Stimulated activated CD8-positive, alpha-beta memory T cell treated with anti-CD3 and anti-CD28 coated beads, Interleukin-15, amount 100 ng/mL, for 24 hours (primary cell): ENCODE measurements around the gene RHOXF2B.
"Not testable (repeated sequence)": the region's sequence is repeated elsewhere in the genome, so short reads cannot be mapped to it uniquely, and the experiment has no call there.

ENCODE experiments used
- DNase-seq: peaks from one replicate; pipeline ENCODE4 v3.0.0-alpha.2; 2020; ENCODE audit warnings: low read depth

Gene RHOXF2B

GRCh38 chrX:120077590-120077989 lies at the start of gene RHOXF2B:
Gene RHOXF2B (minus strand): TSS chrX:120077690. CDS start chrX:120077552, 138 bp downstream.
- DNase-seq, result not testable (repeated sequence)

GRCh38 chrX:120125444-120125843 lies 48.0 kb upstream of the RHOXF2B start:
- no peak for DNase-seq

GRCh38 chrX:120120223-120120622 lies 42.7 kb upstream of the RHOXF2B start:
- no peak for DNase-seq

DNA sequence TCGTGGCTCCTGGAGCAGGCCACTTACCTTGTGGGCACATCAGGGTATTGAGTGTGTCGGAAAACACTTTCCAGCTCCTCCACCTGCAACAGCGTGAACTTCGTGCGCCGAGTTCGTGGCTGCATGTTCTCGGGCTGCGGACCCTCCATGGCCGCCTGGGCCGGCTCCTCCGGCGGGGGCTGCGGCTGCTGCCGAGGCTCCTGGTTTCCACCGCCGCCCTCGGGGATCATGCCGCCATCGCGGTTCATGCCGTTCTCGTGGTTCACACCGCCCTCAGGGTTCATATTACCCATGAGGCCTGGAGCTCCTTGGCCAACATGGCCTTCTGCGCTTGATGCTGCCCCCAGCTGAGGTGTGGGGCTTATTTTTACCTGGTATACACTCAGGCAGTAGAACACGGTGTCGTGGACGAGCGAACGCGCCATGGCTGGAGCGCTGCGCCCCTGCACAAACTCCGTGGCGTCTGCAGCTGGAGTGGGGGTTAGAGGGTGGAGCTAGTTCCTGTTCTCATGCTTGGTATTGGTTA lies 38.0 kb upstream of the RHOXF2B start, which contains the start of gene RHOXF1:
Gene RHOXF1, minus strand, starts transcription at position 476 of the 526 bp plus-strand sequence. Its CDS starts 51 bp downstream, at position 425.
- no peak for DNase-seq

DNA sequence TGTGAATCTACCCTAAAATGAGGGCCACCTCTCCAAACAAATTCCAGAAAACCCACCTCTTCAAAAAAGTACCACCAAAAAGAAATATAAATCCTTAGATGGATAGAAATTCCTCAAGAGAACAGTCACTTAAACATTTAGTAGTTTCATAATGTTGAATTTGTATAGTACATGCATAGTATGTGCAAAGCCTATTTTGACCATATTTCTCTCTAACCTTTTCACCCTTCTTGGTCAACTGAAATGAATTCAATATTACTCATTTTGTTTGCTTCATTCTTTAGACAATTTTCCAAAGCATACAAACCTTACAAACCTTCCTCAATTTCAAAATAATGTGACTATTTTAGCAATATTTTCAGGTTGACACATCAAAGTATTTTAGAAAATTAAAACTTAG lies 34.1 kb upstream of the RHOXF2B start:
- DNase-seq, result no peak

DNA sequence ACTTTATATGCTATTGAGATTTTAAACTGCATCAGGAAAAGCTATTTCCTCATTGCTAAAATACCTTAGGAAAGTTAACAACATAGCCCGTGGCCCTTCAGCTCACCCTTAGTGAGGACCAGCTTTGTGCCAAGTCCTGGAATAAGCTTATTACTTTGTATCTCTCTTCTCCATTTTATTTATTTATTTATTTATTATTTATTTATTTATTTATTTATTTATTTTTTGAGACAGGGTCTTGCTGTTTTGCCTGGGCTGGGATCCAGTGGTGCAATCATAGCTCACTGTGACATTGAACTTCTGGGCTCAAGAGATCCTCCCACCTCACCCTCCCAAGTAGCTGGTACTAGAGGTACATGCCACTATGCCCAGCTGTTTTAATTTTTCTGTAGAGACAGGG lies 31.9 kb upstream of the RHOXF2B start:
- no peak for DNase-seq

GRCh38 chrX:120104707-120105106 lies 27.2 kb upstream of the RHOXF2B start:
- not testable (repeated sequence) for DNase-seq

GRCh38 chrX:120101057-120101456 lies 23.6 kb upstream of the RHOXF2B start:
- not testable (repeated sequence) for DNase-seq

DNA sequence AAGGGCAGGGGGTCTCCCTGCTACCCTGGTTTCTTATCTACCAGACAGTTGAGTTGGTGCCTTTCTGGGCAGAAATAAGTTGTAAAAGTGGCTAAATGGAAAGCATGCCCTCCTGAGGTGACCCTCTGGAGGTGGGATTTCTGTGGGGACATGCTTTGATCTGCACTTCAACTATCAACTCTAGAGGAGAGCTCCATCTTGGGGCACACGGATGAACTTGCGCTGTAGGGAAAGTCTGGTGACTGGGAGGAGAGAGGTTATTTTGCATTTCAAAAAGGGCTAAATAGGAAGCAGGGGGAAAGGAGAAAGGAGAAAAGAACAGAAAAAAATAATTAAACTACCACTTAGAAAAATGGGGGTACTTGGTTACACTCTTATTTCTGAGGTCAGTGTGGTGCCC lies 12.7 kb upstream of the RHOXF2B start:
- DNase-seq, result no peak

- DNase-seq, result no peak
Measured at GRCh38 chrX:120087289-120088017, 10.0 kb upstream of the RHOXF2B start.

- DNase-seq, result not testable (repeated sequence)
Measured at GRCh38 chrX:120085553-120086185, 8.2 kb upstream of the RHOXF2B start.

GRCh38 chrX:120066169-120066568 lies 11.3 kb downstream of the RHOXF2B start:
- not testable (repeated sequence) for DNase-seq

DNA sequence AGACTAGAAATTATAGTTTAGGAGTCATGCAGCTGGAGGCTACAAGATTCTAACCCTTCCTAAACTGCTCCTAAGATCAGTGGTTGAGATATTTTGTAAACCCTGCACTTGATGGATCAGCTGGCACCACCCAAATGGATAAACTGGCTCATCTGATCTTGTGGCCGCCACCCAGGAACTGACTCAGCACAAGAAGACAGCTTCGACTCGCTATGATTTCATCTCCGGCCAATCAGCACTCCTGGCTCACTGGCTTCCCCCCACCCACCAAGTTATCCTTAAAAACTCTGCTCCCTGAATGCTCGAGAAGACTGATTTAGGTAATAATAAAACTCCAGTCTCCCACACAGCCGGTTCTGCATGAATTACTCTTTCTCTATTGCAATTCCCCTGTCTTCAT lies 34.8 kb downstream of the RHOXF2B start:
- DNase-seq, result not testable (repeated sequence)

DNA sequence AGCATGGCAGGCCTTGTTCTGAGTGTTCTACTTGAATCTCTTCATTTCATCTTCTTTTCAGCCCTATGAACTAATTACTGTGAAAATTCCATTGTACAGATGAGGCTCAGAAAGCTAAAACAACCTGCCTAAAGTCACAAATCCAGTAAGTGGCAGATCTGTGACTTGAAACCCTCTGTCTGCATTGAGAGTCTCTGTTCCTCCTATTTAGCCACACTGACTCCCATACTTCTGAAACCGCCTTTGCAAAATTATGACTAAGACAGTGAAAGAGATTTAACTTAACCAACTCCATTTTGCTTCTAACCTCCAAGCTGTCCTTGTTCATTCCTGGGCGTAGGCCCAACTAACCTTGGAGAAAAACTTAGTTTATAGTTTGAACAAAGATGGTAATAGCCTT lies 35.2 kb downstream of the RHOXF2B start:
- not testable (repeated sequence) for DNase-seq

GRCh38 chrX:120040176-120040575 lies 37.3 kb downstream of the RHOXF2B start:
- not testable (repeated sequence) for DNase-seq

DNA sequence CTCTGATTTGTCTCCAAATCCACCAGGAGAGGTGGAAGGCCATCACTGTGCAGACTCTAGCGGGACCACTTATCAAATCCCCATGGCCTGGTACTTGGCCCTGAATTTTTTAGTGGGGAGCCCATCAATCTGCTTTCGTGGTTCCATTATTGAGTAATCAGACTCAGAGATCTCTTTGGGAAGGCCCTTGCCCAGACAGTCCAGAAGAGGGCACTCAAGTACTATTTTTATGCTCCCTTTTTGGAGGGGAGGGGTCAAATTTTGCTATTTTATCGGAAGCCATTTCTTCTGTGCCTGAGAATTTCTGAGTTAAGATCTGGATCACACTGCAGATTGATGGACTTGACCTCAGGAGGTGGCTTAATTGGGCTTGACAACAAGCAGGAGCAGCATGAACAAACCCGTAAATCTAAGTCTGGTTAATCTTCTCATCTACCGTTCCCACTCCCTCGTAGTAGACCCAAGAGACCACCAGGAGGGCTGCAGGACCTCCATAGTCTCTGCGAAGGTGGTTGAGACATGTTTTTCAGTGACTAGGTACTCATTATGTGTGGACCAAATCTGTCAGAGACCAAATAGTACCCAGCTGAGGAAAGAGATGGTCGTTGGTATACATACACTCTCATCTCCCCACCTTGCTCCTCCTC lies 38.3 kb downstream of the RHOXF2B start:
- DNase-seq, result not testable (repeated sequence)

- DNase-seq, result no peak
Measured at GRCh38 chrX:120036704-120037103, 40.8 kb downstream of the RHOXF2B start.

DNA sequence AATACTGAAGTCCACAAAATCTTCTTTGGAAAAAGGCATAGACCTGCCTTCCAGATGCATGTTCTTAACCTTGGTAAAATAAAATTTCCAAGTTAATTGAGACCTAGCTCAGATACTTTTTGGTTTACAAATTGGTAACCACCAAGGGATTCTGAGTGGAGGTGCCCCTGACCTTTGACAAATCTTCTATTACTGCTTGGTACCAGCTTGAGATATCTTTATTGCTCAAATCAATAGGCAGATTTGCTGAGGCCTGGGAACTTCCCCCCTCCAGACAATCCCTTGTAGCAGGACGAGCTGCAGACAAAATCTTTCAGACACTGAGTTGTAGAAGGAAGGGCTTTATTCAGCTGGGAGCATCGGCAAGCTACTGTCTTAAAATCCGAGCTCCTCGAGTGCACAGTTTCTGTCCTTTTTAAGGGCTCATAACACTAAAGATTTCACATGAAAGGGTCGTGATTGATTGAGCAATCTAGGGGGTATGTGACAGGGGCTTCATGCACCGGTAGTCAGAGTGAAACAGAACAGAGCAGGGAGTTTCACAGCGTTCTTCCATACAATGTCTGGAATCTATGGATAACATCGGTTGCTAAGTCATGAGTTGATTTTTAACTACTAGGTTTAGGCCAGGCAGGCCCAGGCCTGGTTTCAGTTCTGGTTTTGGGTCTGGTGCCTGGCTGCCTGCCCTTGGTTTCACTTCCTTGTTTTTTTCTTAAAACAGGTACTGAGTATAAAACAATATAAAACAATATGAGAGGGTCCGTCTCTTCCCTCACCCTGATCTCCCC lies 41.8 kb downstream of the RHOXF2B start:
- DNase-seq, result not testable (repeated sequence)

GRCh38 chrX:120029354-120029753 lies 48.1 kb downstream of the RHOXF2B start:
- no peak for DNase-seq

DNA sequence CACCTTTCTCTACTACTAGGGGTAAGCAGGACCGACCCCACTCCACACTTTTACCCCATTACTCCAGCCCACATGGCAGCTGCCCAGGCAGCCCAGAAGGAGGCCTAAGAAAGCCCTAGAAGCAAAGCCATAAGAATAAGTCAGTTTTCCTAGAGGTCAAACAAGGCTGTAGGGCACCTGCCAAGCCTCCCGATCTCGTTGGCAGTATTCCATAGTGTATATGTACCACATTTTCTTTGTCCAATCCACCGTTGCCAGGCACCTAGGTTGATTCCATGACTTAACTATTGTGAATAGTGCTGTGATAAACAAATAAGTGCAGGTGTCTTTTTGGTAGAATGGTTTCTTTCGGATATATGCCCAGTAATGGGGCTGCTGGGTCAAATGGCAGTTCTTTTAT lies 54.2 kb downstream of the RHOXF2B start:
- no peak for DNase-seq

GRCh38 chrX:120022763-120023162 lies 54.7 kb downstream of the RHOXF2B start:
- no peak for DNase-seq
